ENCODE measurements around the gene COL23A1. TPM values are rescaled to one million over a fixed set of nuclear protein-coding genes. Genes with fewer than 3 reads are reported as not detected.
A peak's percentile ranks its signal among the peaks of the same experiment; 100 is the strongest.

COL23A1 gene
- total RNA-seq, 1 donor from 2014 or later = 2.9 TPM

GRCh38 chr5:178361657-178362445 is 228.3 kb downstream of the COL23A1 start:
- DNase-seq = no peak
- H3K4me1 Mint-ChIP-seq (ENCODE audit: low read depth, unreplicated experiment) = peaks cover 48% of the 10 kb centered on the region
- H3K9me3 Mint-ChIP-seq (ENCODE audit: unreplicated experiment) = peaks cover 12% of the 10 kb centered on the region
- H3K4me3 Mint-ChIP-seq (ENCODE audit: unreplicated experiment) = no peak overlapping the region
- TF ChIP-seq CTCF (IDR thresholded peaks at IDR 0.05; ENCODE audit: partially characterized antibody, unreplicated experiment) = no peak
- H3K27ac Mint-ChIP-seq (ENCODE audit: unreplicated experiment) = no peak overlapping the region
- H3K27me3 Mint-ChIP-seq (ENCODE audit: unreplicated experiment) = peaks cover 16% of the 10 kb centered on the region
- H3K36me3 Mint-ChIP-seq (ENCODE audit: unreplicated experiment) = peaks cover 7% of the 10 kb centered on the region

DNA sequence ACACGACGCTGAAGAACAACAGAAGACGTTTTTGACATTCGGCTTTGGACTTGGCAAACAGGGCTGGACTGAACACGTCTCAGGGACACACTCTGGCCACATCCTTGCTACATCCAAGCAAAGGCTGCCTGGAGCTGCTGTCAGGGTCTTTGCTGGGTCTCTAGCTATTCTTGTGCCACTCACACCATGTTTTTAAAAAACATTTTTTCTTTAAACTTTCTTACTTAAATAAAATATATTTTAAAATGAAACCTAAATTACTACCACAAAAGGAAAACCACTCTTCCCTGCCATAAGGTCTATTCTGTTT is 229.3 kb downstream of the COL23A1 start:
- Mint-ChIP-seq H3K4me1 (ENCODE audit: low read depth, unreplicated experiment) (peaks cover 48% of the 10 kb centered on the region), H3K27ac (ENCODE audit: unreplicated experiment) (no peak overlapping the region), H3K4me3 (ENCODE audit: unreplicated experiment) (no peak overlapping the region), H3K27me3 (ENCODE audit: unreplicated experiment) (peaks cover 14% of the 10 kb centered on the region), H3K9me3 (ENCODE audit: unreplicated experiment) (peaks cover 10% of the 10 kb centered on the region), H3K36me3 (ENCODE audit: unreplicated experiment) (no peaks in the 10 kb centered on the region)
- TF ChIP-seq CTCF (IDR thresholded peaks at IDR 0.05; ENCODE audit: partially characterized antibody, unreplicated experiment) = no peak
- no peak for DNase-seq

- no peak overlapping the region for H3K27ac Mint-ChIP-seq (ENCODE audit: unreplicated experiment)
- peaks cover 48% of the 10 kb centered on the region for H3K4me1 Mint-ChIP-seq (ENCODE audit: low read depth, unreplicated experiment)
- no peak for DNase-seq
- H3K27me3 Mint-ChIP-seq (ENCODE audit: unreplicated experiment) = peaks cover 15% of the 10 kb centered on the region
- no peak for TF ChIP-seq CTCF (IDR thresholded peaks at IDR 0.05; ENCODE audit: partially characterized antibody, unreplicated experiment)
- peak overlapping the region; percentile 28 for H3K4me3 Mint-ChIP-seq (ENCODE audit: unreplicated experiment)
- peaks cover 11% of the 10 kb centered on the region for H3K9me3 Mint-ChIP-seq (ENCODE audit: unreplicated experiment)
- H3K36me3 Mint-ChIP-seq (ENCODE audit: unreplicated experiment) = no peaks in the 10 kb centered on the region
Observed at GRCh38 chr5:178360222-178360925, 229.8 kb downstream of the COL23A1 start.

DNA sequence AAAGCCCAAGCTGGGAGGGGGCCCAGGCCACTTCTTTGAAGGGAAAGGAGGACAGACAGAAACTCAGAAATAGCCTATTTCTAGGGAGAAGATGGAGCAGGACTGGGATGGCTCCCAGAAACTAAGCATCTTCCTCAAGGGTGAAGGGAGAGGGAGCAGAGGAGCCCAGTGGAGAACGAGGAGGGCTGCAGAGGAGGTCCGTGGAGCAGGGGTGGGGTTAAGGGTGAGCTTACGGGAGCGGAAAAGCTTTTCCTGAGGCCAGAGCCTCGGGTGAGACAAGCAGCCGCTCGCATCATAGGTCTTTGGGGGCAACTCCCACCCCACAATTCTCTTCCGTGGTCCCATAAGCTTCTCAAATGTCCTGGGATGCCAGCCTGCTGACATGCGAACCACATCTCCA is 230.5 kb downstream of the COL23A1 start:
- peaks cover 45% of the 10 kb centered on the region for H3K4me1 Mint-ChIP-seq (ENCODE audit: low read depth, unreplicated experiment)
- no peak overlapping the region for H3K27ac Mint-ChIP-seq (ENCODE audit: unreplicated experiment)

More for the DNA sequence above, 230.5 kb downstream of the COL23A1 start:
- no peak for TF ChIP-seq CTCF (IDR thresholded peaks at IDR 0.05; ENCODE audit: partially characterized antibody, unreplicated experiment)
- Mint-ChIP-seq H3K36me3 (ENCODE audit: unreplicated experiment) (no peaks in the 10 kb centered on the region), H3K4me3 (ENCODE audit: unreplicated experiment) (peak overlapping the region; percentile 28), H3K27me3 (ENCODE audit: unreplicated experiment) (peaks cover 15% of the 10 kb centered on the region), H3K9me3 (ENCODE audit: unreplicated experiment) (peaks cover 10% of the 10 kb centered on the region)
- no peak for DNase-seq

All from glutamatergic neuron (in vitro differentiated cells).